Measurements from ENCODE around the gene SMIM5.

SMIM5 gene

GRCh38 chr17:75673487-75673886 is 40.3 kb downstream of the SMIM5 start:
- Histone ChIP-seq H3K36me3 (ENCODE audit: control insufficient read depth, insufficient read depth, low read length) (peaks cover 63% of the 10 kb centered on the region), H3K9me3 (ENCODE audit: control insufficient read depth, insufficient read depth, low read length) (no peaks in the 10 kb centered on the region), H3K9ac (ENCODE audit: low read depth, low read length) (no peak overlapping the region), H3K27ac (ENCODE audit: low read depth, low read length) (no peak overlapping the region), H3K4me3 (ENCODE audit: low read depth, low read length) (no peak overlapping the region), H3K4me1 (ENCODE audit: control insufficient read depth, insufficient read depth, low read length) (no peaks in the 10 kb centered on the region), H3K27me3 (ENCODE audit: control insufficient read depth, insufficient read depth, low read length) (no peaks in the 10 kb centered on the region)

GRCh38 chr17:75676461-75676860 is 43.2 kb downstream of the SMIM5 start:
- Histone ChIP-seq H3K4me3 (ENCODE audit: low read depth, low read length) (no peak overlapping the region), H3K36me3 (ENCODE audit: control insufficient read depth, insufficient read depth, low read length) (peaks cover 58% of the 10 kb centered on the region), H3K9me3 (ENCODE audit: control insufficient read depth, insufficient read depth, low read length) (no peaks in the 10 kb centered on the region), H3K27me3 (ENCODE audit: control insufficient read depth, insufficient read depth, low read length) (no peaks in the 10 kb centered on the region), H3K27ac (ENCODE audit: low read depth, low read length) (no peak overlapping the region), H3K9ac (ENCODE audit: low read depth, low read length) (no peak overlapping the region), H3K4me1 (ENCODE audit: control insufficient read depth, insufficient read depth, low read length) (no peaks in the 10 kb centered on the region)

GRCh38 chr17:75679706-75680211 is 46.5 kb downstream of the SMIM5 start:
- Histone ChIP-seq H3K4me1 (ENCODE audit: control insufficient read depth, insufficient read depth, low read length) (no peaks in the 10 kb centered on the region), H3K9me3 (ENCODE audit: control insufficient read depth, insufficient read depth, low read length) (no peaks in the 10 kb centered on the region), H3K36me3 (ENCODE audit: control insufficient read depth, insufficient read depth, low read length) (peaks cover 40% of the 10 kb centered on the region)

GRCh38 chr17:75680431-75680830 is 47.2 kb downstream of the SMIM5 start:
- Histone ChIP-seq H3K4me1 (ENCODE audit: control insufficient read depth, insufficient read depth, low read length) (no peaks in the 10 kb centered on the region), H3K27ac (ENCODE audit: low read depth, low read length) (no peak overlapping the region), H3K9me3 (ENCODE audit: control insufficient read depth, insufficient read depth, low read length) (no peaks in the 10 kb centered on the region), H3K4me3 (ENCODE audit: low read depth, low read length) (no peak overlapping the region), H3K27me3 (ENCODE audit: control insufficient read depth, insufficient read depth, low read length) (no peaks in the 10 kb centered on the region), H3K9ac (ENCODE audit: low read depth, low read length) (no peak overlapping the region), H3K36me3 (ENCODE audit: control insufficient read depth, insufficient read depth, low read length) (peaks cover 40% of the 10 kb centered on the region)

More at GRCh38 chr17:75679706-75680211, 46.5 kb downstream of the SMIM5 start:
- Histone ChIP-seq H3K9ac (ENCODE audit: low read depth, low read length) (no peak overlapping the region), H3K4me3 (ENCODE audit: low read depth, low read length) (no peak overlapping the region), H3K27me3 (ENCODE audit: control insufficient read depth, insufficient read depth, low read length) (no peaks in the 10 kb centered on the region), H3K27ac (ENCODE audit: low read depth, low read length) (no peak overlapping the region)

- Histone ChIP-seq H3K4me3 (ENCODE audit: low read depth, low read length) (no peak overlapping the region), H3K27me3 (ENCODE audit: control insufficient read depth, insufficient read depth, low read length) (no peaks in the 10 kb centered on the region), H3K9me3 (ENCODE audit: control insufficient read depth, insufficient read depth, low read length) (no peaks in the 10 kb centered on the region), H3K36me3 (ENCODE audit: control insufficient read depth, insufficient read depth, low read length) (peaks cover 35% of the 10 kb centered on the region), H3K4me1 (ENCODE audit: control insufficient read depth, insufficient read depth, low read length) (no peaks in the 10 kb centered on the region), H3K9ac (ENCODE audit: low read depth, low read length) (no peak overlapping the region), H3K27ac (ENCODE audit: low read depth, low read length) (no peak overlapping the region)
Observed at GRCh38 chr17:75681289-75681688, 48.1 kb downstream of the SMIM5 start.

DNA sequence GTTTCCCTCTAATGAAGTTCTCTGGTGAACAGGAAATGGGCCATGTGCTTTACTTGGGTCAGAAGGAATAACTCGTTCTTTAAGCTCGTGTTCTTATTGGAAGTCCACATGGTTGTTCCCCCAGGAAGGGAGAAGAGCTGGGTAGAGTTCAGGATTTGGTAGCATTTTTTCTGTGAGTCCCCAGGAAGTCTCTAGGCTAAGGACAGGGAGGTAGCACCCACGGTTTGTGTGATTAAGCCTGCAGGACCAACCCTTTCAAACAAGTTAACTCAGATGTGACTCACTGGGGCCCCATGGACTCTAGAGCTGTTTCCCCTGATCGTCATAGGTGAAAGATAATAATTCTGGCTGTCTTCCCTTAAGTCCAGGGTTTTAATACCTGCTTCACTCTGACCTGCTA is 50.3 kb downstream of the SMIM5 start:
- no peaks in the 10 kb centered on the region for H3K4me1 ChIP-seq (ENCODE audit: control insufficient read depth, insufficient read depth, low read length)
- no peak overlapping the region for H3K9ac ChIP-seq (ENCODE audit: low read depth, low read length)
- peaks cover 38% of the 10 kb centered on the region for H3K36me3 ChIP-seq (ENCODE audit: control insufficient read depth, insufficient read depth, low read length)
- no peaks in the 10 kb centered on the region for H3K9me3 ChIP-seq (ENCODE audit: control insufficient read depth, insufficient read depth, low read length)
- no peak overlapping the region for H3K27ac ChIP-seq (ENCODE audit: low read depth, low read length)
- H3K4me3 ChIP-seq (ENCODE audit: low read depth, low read length) = no peak overlapping the region
- H3K27me3 ChIP-seq (ENCODE audit: control insufficient read depth, insufficient read depth, low read length) = no peaks in the 10 kb centered on the region

GRCh38 chr17:75684249-75684648 is 51.0 kb downstream of the SMIM5 start:
- no peaks in the 10 kb centered on the region for H3K4me1 ChIP-seq (ENCODE audit: control insufficient read depth, insufficient read depth, low read length)
- H3K27me3 ChIP-seq (ENCODE audit: control insufficient read depth, insufficient read depth, low read length) = no peaks in the 10 kb centered on the region
- peaks cover 35% of the 10 kb centered on the region for H3K36me3 ChIP-seq (ENCODE audit: control insufficient read depth, insufficient read depth, low read length)
- no peak overlapping the region for H3K9ac ChIP-seq (ENCODE audit: low read depth, low read length)
- no peak overlapping the region for H3K4me3 ChIP-seq (ENCODE audit: low read depth, low read length)
- H3K27ac ChIP-seq (ENCODE audit: low read depth, low read length) = no peak overlapping the region
- H3K9me3 ChIP-seq (ENCODE audit: control insufficient read depth, insufficient read depth, low read length) = no peaks in the 10 kb centered on the region

DNA sequence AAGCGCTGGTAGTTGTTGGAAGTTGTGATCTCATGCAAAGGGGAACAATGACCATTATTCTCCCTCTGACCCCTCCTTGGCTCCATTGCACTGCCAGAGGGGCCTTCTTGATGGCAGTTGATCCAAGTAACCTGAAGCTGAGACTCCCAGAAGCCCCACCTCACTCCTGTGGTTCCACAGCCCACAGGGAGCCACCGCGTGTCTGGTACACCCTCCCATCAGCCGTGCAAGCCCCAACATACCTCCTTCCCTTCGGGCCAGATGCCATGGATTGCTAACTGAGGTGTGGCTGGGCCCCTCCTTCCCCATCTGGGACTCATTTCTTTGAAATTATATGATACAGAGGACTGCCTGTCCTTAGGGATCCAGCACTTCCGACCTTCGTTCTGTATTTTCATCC is 51.7 kb downstream of the SMIM5 start:
- Histone ChIP-seq H3K9ac (ENCODE audit: low read depth, low read length) (no peak overlapping the region), H3K27ac (ENCODE audit: low read depth, low read length) (no peak overlapping the region), H3K27me3 (ENCODE audit: control insufficient read depth, insufficient read depth, low read length) (no peaks in the 10 kb centered on the region), H3K36me3 (ENCODE audit: control insufficient read depth, insufficient read depth, low read length) (peaks cover 28% of the 10 kb centered on the region), H3K9me3 (ENCODE audit: control insufficient read depth, insufficient read depth, low read length) (no peaks in the 10 kb centered on the region), H3K4me1 (ENCODE audit: control insufficient read depth, insufficient read depth, low read length) (no peaks in the 10 kb centered on the region), H3K4me3 (ENCODE audit: low read depth, low read length) (no peak overlapping the region)

DNA sequence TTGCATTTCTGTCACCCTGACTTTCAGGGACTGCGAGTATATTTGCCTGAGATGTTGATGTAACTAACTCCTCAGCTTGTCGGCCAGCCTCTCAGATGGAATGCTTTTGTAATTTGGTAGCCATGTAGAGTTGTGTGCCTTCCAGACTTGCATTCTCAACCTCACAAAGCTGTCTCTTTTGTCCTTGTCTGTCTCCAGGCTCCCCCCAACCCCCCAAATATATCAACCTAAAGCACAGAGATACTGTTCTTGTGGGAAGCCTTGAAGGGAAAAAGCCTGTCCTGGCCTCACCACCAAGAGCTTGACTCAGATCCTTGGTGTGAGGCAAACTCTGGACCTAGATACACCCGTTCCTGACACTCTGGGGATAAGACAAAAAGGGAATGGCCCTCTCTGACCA is 52.3 kb downstream of the SMIM5 start:
- no peaks in the 10 kb centered on the region for H3K27me3 ChIP-seq (ENCODE audit: control insufficient read depth, insufficient read depth, low read length)
- H3K9ac ChIP-seq (ENCODE audit: low read depth, low read length) = no peak overlapping the region
- H3K4me3 ChIP-seq (ENCODE audit: low read depth, low read length) = no peak overlapping the region
- no peaks in the 10 kb centered on the region for H3K9me3 ChIP-seq (ENCODE audit: control insufficient read depth, insufficient read depth, low read length)
- peaks cover 24% of the 10 kb centered on the region for H3K36me3 ChIP-seq (ENCODE audit: control insufficient read depth, insufficient read depth, low read length)
- H3K27ac ChIP-seq (ENCODE audit: low read depth, low read length) = no peak overlapping the region
- no peaks in the 10 kb centered on the region for H3K4me1 ChIP-seq (ENCODE audit: control insufficient read depth, insufficient read depth, low read length)

DNA sequence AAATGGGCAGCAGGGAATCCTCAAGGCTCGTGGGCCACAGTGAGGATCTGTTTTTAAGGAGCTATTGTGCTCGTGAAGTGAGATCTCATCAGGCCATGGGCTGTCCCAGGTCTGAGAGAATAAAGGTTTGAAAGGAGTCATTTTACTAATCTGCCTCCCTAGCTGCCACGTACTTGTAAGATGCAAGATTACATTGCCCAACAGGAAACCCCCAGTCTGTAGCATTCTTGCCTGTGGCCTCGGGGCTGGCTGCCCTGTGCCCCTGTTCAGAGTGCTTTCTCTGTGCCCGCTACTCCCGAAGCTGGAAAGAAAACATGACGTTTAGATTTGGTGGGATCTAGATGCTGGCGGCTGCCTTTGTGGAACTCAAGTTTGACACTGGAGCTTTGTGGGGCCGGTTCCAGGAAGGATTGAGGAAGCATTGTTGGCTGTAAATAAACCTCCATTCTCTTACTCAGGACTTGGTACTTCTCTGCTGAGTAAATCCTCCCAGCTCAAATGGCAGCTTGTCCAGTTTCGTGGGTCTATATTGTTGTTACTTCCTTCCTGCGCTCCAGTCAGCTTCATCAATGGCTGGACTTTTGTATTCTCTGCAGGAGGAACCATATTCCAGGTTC is 55.1 kb downstream of the SMIM5 start:
- no peaks in the 10 kb centered on the region for H3K27me3 ChIP-seq (ENCODE audit: control insufficient read depth, insufficient read depth, low read length)
- peaks cover 12% of the 10 kb centered on the region for H3K4me1 ChIP-seq (ENCODE audit: control insufficient read depth, insufficient read depth, low read length)
- no peak overlapping the region for H3K9ac ChIP-seq (ENCODE audit: low read depth, low read length)
- H3K36me3 ChIP-seq (ENCODE audit: control insufficient read depth, insufficient read depth, low read length) = peaks cover 26% of the 10 kb centered on the region
- H3K27ac ChIP-seq (ENCODE audit: low read depth, low read length) = no peak overlapping the region
- no peaks in the 10 kb centered on the region for H3K9me3 ChIP-seq (ENCODE audit: control insufficient read depth, insufficient read depth, low read length)
- no peak overlapping the region for H3K4me3 ChIP-seq (ENCODE audit: low read depth, low read length)

GRCh38 chr17:75689441-75689873 is 56.2 kb downstream of the SMIM5 start:
- H3K9me3 ChIP-seq (ENCODE audit: control insufficient read depth, insufficient read depth, low read length) = no peaks in the 10 kb centered on the region
- no peak overlapping the region for H3K4me3 ChIP-seq (ENCODE audit: low read depth, low read length)
- H3K4me1 ChIP-seq (ENCODE audit: control insufficient read depth, insufficient read depth, low read length) = peaks cover 23% of the 10 kb centered on the region
- H3K27me3 ChIP-seq (ENCODE audit: control insufficient read depth, insufficient read depth, low read length) = no peaks in the 10 kb centered on the region
- peaks cover 31% of the 10 kb centered on the region for H3K36me3 ChIP-seq (ENCODE audit: control insufficient read depth, insufficient read depth, low read length)
- no peak overlapping the region for H3K27ac ChIP-seq (ENCODE audit: low read depth, low read length)
- no peak overlapping the region for H3K9ac ChIP-seq (ENCODE audit: low read depth, low read length)

Measured in HUES48 (cell line).